HFFc6 (cell line): Measurements from ENCODE around the gene IL18R1. TPM values are rescaled to one million over a fixed set of nuclear protein-coding genes. Genes with fewer than 3 reads are reported as not detected.

Experiments used
- DNase-seq: peaks from one replicate; pipeline ENCODE4 v3.0.0-alpha.2; 2018
- H3K27ac Mint-ChIP-seq: 2 replicates; pipeline ENCODE4 v1.8.0; 2020; ENCODE audit warnings: mild to moderate bottlenecking, mixed read lengths
- H3K27me3 Mint-ChIP-seq: 2 replicates; pipeline ENCODE4 v1.8.0; 2021; ENCODE audit warnings: mild to moderate bottlenecking, moderate library complexity, mixed read lengths; ENCODE audit not compliant: insufficient read depth
- H3K36me3 Mint-ChIP-seq: 2 replicates; pipeline ENCODE4 v1.8.0; 2021; ENCODE audit warnings: low read depth, mixed read lengths
- H3K4me1 Mint-ChIP-seq: 2 replicates; pipeline ENCODE4 v1.8.0; 2020; ENCODE audit warnings: low read depth, mixed read lengths
- H3K4me3 Mint-ChIP-seq: 2 replicates; pipeline ENCODE4 v1.8.0; 2020; ENCODE audit warnings: mild to moderate bottlenecking, moderate library complexity, mixed read lengths
- H3K9me3 Mint-ChIP-seq: 2 replicates; pipeline ENCODE4 v1.8.0; 2020; ENCODE audit warnings: mild to moderate bottlenecking, mixed read lengths
- CTCF ChIP-seq: fragments of 200-600 bp; sonication (generic); IDR thresholded peaks from 2 replicates; pipeline ENCODE4 v1.5.0; 2021; ENCODE audit warnings: antibody characterized with exemption, mild to moderate bottlenecking
- total RNA-seq, 6 experiments: library from RNA; stranded (reverse); fragmentation: NEBNext Ultra II Directional; extraction: Animal tissue kit (Norgen Biotek cat#: 25700); gene quantifications; 2 replicates in 1 of 6; 3 replicates in 5 of 6; pipeline ENCODE4 v1.2.3, GENCODE V29; 2021

The IL18R1 gene
- total RNA-seq, 6 experiments from 2014 or later: not detected

- Mint-ChIP-seq H3K27ac (no peak overlapping the region), H3K4me1 (no peaks in the 10 kb centered on the region), H3K27me3 (peaks cover 6% of the 10 kb centered on the region; the same call in 1 of the 2 replicates), H3K4me3 (no peak overlapping the region), H3K9me3 (no peaks in the 10 kb centered on the region), H3K36me3 (no peaks in the 10 kb centered on the region)
- no peak for TF ChIP-seq CTCF
- no peak for DNase-seq
Observed at GRCh38 chr2:102427249-102427648, 71.7 kb downstream of the IL18R1 start.

GRCh38 chr2:102428573-102428972 lies 73.0 kb downstream of the IL18R1 start:
- no peaks in the 10 kb centered on the region for H3K4me1 Mint-ChIP-seq
- no peaks in the 10 kb centered on the region for H3K9me3 Mint-ChIP-seq
- DNase-seq: no peak
- H3K36me3 Mint-ChIP-seq: no peaks in the 10 kb centered on the region
- H3K27ac Mint-ChIP-seq: no peak overlapping the region
- TF ChIP-seq CTCF: no peak
- no peak overlapping the region for H3K4me3 Mint-ChIP-seq
- H3K27me3 Mint-ChIP-seq: peaks cover 3% of the 10 kb centered on the region; the same call in 1 of the 2 replicates

GRCh38 chr2:102432386-102432785 lies 76.8 kb downstream of the IL18R1 start:
- no peak overlapping the region for H3K4me3 Mint-ChIP-seq
- peaks cover 3% of the 10 kb centered on the region; the same call in 1 of the 2 replicates for H3K27me3 Mint-ChIP-seq
- no peak overlapping the region for H3K27ac Mint-ChIP-seq
- H3K36me3 Mint-ChIP-seq: no peaks in the 10 kb centered on the region
- H3K9me3 Mint-ChIP-seq: no peaks in the 10 kb centered on the region
- H3K4me1 Mint-ChIP-seq: no peaks in the 10 kb centered on the region
- TF ChIP-seq CTCF: no peak
- DNase-seq: no peak

GRCh38 chr2:102433973-102434654 lies 78.5 kb downstream of the IL18R1 start:
- no peak overlapping the region for H3K4me3 Mint-ChIP-seq
- no peaks in the 10 kb centered on the region for H3K9me3 Mint-ChIP-seq
- TF ChIP-seq CTCF: no peak
- H3K27me3 Mint-ChIP-seq: peaks cover 3% of the 10 kb centered on the region; the same call in 1 of the 2 replicates
- H3K36me3 Mint-ChIP-seq: no peaks in the 10 kb centered on the region
- H3K27ac Mint-ChIP-seq: no peak overlapping the region
- DNase-seq: no peak
- H3K4me1 Mint-ChIP-seq: no peaks in the 10 kb centered on the region

GRCh38 chr2:102434655-102435381 lies 79.2 kb downstream of the IL18R1 start:
- peaks cover 3% of the 10 kb centered on the region; the same call in 1 of the 2 replicates for H3K27me3 Mint-ChIP-seq
- H3K27ac Mint-ChIP-seq: no peak overlapping the region

More at GRCh38 chr2:102434655-102435381, 79.2 kb downstream of the IL18R1 start:
- TF ChIP-seq CTCF: no peak
- Mint-ChIP-seq H3K9me3 (no peaks in the 10 kb centered on the region), H3K36me3 (no peaks in the 10 kb centered on the region), H3K4me3 (no peak overlapping the region), H3K4me1 (no peaks in the 10 kb centered on the region)
- no peak for DNase-seq
